ENCODE results near the gene TNNT2. TPM values are rescaled to one million over a fixed set of nuclear protein-coding genes. Genes with fewer than 3 reads are reported as not detected.

TNNT2 gene
- total and polyA plus RNA-seq, 2 of the 4 experiments (the other 2 are of a cell fraction): 0.18 to 1.2 TPM

- H3K27me3 ChIP-seq (ENCODE audit: control insufficient read depth, insufficient read depth, low read length): peaks cover 37% of the 10 kb centered on the region
- H2AFZ ChIP-seq (replicated peaks; ENCODE audit: low read length, poor library complexity): no peak overlapping the region
- H2BK120ac ChIP-seq (ENCODE audit: low read depth, low read length): no peak overlapping the region
- H4K91ac ChIP-seq (ENCODE audit: insufficient read depth, low read depth, low read length): no peak overlapping the region
- H3K9ac ChIP-seq (ENCODE audit: low read depth, low read length): no peak overlapping the region
- H3K23ac ChIP-seq (ENCODE audit: low read depth, low read length): no peak overlapping the region
- WGBS, 2 experiments (ENCODE audit: extremely low coverage in 2 of 2, insufficient read length in 1 of 2): 55% methylated on average over 2 of the region's 6 CpGs; no CpG with 5 or more reads in 1 of the 2 experiments
- no peak overlapping the region for H4K8ac ChIP-seq (ENCODE audit: low read depth in 2 of 2, low read length in 2 of 2)
- H3K18ac ChIP-seq (ENCODE audit: low read depth, low read length): no peak overlapping the region
- H2BK15ac ChIP-seq (ENCODE audit: low read depth, low read length): no peak overlapping the region
- no peak overlapping the region for H2BK5ac ChIP-seq (ENCODE audit: low read depth, low read length, poor library complexity, severe bottlenecking)
- ChIA-PET CTCF (no interaction called here), POLR2A (ENCODE audit: unreplicated experiment) (no interaction called here)
- DNase-seq (no peak), ATAC-seq (ENCODE audit: low read depth) (no peak)
- H3K4ac ChIP-seq (ENCODE audit: low read depth, low read length): no peak overlapping the region
- H3K79me1 ChIP-seq (ENCODE audit: low read depth in 1 of 2, low read length in 2 of 2): no peaks in the 10 kb centered on the region
- H4K5ac ChIP-seq (ENCODE audit: low read depth, low read length): no peak overlapping the region
- dilution Hi-C loops (cut with HindIII; ENCODE audit: low sequenced_read_pairs, unreplicated experiment) (no loop called here), intact Hi-C loops (cut with micrococcal nuclease) (no loop called here), in situ Hi-C loops (cut with MboI; ENCODE audit: low sequenced_read_pairs) (no loop called here)
- no peaks in the 10 kb centered on the region for H4K20me1 ChIP-seq (ENCODE audit: insufficient read depth, low read length)
- no peak overlapping the region for H3K14ac ChIP-seq (replicated peaks; ENCODE audit: low read depth, low read length)
- H2BK20ac ChIP-seq (ENCODE audit: low read depth, low read length): no peak overlapping the region
- no peaks in the 10 kb centered on the region for H3K36me3 ChIP-seq (ENCODE audit: control insufficient read depth, insufficient read depth, low read length)
- H3K56ac ChIP-seq (ENCODE audit: extremely low read depth, insufficient read depth, low read length): no peak overlapping the region
- no peak overlapping the region for H3K4me2 ChIP-seq (ENCODE audit: low read depth, low read length)
- H2AK5ac ChIP-seq (ENCODE audit: low read depth, low read length): no peak overlapping the region
- H2AK9ac ChIP-seq (replicated peaks; ENCODE audit: low read depth, low read length, poor library complexity): no peak overlapping the region
- H3K27ac ChIP-seq (ENCODE audit: insufficient read depth, low read length): no peak overlapping the region
- peaks cover 5% of the 10 kb centered on the region for H3K9me3 ChIP-seq (ENCODE audit: control insufficient read depth, insufficient read depth, low read length)
- BruUV-seq (replicated peaks): no TSS peak
- H3K9me1 ChIP-seq (ENCODE audit: insufficient read depth, low read length): no peaks in the 10 kb centered on the region; the same call in 1 of the 2 replicates
- no peak overlapping the region for H3K4me3 ChIP-seq (ENCODE audit: insufficient read depth, low read depth, low read length)
- TF ChIP-seq MAZ (IDR thresholded peaks at IDR 0.05; ENCODE audit: borderline replicate concordance, low read depth, low read length): no peak
- no peak for TF ChIP-seq CTCF (conservative IDR thresholded peaks at IDR 0.05; ENCODE audit: low read depth, low read length)
- no peak for TF ChIP-seq RAD21 (IDR thresholded peaks at IDR 0.05; ENCODE audit: low read length)
- no peak for TF ChIP-seq POLR2A (IDR thresholded peaks at IDR 0.05; ENCODE audit: low read depth, low read length)
- TF ChIP-seq NFE2L2 (IDR thresholded peaks at IDR 0.05; ENCODE audit: low read depth, low read length): no peak
- no peak for TF ChIP-seq MXI1 (IDR thresholded peaks at IDR 0.05; ENCODE audit: borderline replicate concordance, low read depth, low read length)
- TF ChIP-seq RCOR1 (IDR thresholded peaks at IDR 0.05; ENCODE audit: insufficient replicate concordance, low read length): no peak
- no peak for TF ChIP-seq SMC3 (IDR thresholded peaks at IDR 0.05; ENCODE audit: low read depth, low read length)
- TF ChIP-seq, protein P1, sequence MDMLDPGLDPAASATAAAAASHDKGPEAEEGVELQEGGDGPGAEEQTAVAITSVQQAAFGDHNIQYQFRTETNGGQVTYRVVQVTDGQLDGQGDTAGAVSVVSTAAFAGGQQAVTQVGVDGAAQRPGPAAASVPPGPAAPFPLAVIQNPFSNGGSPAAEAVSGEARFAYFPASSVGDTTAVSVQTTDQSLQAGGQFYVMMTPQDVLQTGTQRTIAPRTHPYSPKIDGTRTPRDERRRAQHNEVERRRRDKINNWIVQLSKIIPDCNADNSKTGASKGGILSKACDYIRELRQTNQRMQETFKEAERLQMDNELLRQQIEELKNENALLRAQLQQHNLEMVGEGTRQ (IDR thresholded peaks at IDR 0.05; ENCODE audit: low read depth, low read length): no peak
- TF ChIP-seq, protein P2, sequence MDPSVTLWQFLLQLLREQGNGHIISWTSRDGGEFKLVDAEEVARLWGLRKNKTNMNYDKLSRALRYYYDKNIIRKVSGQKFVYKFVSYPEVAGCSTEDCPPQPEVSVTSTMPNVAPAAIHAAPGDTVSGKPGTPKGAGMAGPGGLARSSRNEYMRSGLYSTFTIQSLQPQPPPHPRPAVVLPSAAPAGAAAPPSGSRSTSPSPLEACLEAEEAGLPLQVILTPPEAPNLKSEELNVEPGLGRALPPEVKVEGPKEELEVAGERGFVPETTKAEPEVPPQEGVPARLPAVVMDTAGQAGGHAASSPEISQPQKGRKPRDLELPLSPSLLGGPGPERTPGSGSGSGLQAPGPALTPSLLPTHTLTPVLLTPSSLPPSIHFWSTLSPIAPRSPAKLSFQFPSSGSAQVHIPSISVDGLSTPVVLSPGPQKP (IDR thresholded peaks at IDR 0.05; ENCODE audit: borderline replicate concordance, low read depth, low read length): no peak
- TF ChIP-seq RFX5 (IDR thresholded peaks at IDR 0.05; ENCODE audit: low read depth, low read length): no peak
- TF ChIP-seq MAFK (IDR thresholded peaks at IDR 0.05; ENCODE audit: low read depth, low read length): no peak
- TF ChIP-seq CHD1 (IDR thresholded peaks at IDR 0.05; ENCODE audit: low read depth, low read length): no peak
- no peaks in the 10 kb centered on the region for H3K4me1 ChIP-seq (ENCODE audit: control insufficient read depth, insufficient read depth, low read length)
These were observed 45.1 kb upstream of the TNNT2 start for GRCh38 chr1:201422436-201423030.

Measured in IMR-90 (cell line).